ENCODE measurements around the gene RELB.

DNA sequence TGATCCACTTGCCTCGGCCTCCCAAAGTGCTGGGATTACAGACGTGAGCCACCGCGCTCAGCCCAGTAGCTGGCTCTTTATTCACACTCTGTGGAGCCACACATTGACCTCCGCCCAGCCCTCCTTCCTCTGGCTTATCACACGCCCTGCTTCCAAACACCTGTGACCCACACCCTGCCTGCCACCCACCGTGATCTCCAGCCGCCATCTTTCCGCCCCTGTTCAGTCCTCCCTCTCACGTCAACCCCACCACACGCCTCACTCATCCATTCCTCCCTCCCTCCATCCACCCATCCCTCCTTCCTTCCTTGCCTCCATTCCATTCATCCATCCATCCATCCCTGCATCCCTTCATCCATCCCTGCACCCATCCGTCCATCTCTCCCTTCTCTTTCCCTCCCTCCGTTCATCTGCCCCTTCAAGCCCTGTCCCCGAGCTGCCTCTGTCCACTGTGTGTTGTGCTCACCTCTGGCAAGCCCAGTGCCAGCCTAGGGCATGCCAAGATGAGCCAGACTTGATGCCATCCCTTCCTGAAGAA lies 57.4 kb downstream of the RELB start:
- TF ChIP-seq POLR2AphosphoS5 (IDR thresholded peaks at IDR 0.05; ENCODE audit: low read depth, low read length) (no peak), SIN3A (IDR thresholded peaks at IDR 0.05; ENCODE audit: borderline replicate concordance, insufficient read depth, low read length) (no peak)
- TF ChIP-seq, protein P1, sequence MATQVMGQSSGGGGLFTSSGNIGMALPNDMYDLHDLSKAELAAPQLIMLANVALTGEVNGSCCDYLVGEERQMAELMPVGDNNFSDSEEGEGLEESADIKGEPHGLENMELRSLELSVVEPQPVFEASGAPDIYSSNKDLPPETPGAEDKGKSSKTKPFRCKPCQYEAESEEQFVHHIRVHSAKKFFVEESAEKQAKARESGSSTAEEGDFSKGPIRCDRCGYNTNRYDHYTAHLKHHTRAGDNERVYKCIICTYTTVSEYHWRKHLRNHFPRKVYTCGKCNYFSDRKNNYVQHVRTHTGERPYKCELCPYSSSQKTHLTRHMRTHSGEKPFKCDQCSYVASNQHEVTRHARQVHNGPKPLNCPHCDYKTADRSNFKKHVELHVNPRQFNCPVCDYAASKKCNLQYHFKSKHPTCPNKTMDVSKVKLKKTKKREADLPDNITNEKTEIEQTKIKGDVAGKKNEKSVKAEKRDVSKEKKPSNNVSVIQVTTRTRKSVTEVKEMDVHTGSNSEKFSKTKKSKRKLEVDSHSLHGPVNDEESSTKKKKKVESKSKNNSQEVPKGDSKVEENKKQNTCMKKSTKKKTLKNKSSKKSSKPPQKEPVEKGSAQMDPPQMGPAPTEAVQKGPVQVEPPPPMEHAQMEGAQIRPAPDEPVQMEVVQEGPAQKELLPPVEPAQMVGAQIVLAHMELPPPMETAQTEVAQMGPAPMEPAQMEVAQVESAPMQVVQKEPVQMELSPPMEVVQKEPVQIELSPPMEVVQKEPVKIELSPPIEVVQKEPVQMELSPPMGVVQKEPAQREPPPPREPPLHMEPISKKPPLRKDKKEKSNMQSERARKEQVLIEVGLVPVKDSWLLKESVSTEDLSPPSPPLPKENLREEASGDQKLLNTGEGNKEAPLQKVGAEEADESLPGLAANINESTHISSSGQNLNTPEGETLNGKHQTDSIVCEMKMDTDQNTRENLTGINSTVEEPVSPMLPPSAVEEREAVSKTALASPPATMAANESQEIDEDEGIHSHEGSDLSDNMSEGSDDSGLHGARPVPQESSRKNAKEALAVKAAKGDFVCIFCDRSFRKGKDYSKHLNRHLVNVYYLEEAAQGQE (IDR thresholded peaks at IDR 0.05; ENCODE audit: insufficient read depth in 1 of 2, low read depth in 2 of 2, low read length in 2 of 2): no peak

All from PFSK-1 (cell line).